Endothelial cell of umbilical vein (primary cell): Measurements from ENCODE around the gene MYRFL. TPM values are rescaled to one million over a fixed set of nuclear protein-coding genes. Genes with fewer than 3 reads are reported as not detected.

Experiments
- BruUV-seq: library from RNA; stranded (reverse); fragments of 400-500 nt; replicated peaks from 2 replicates; lab custom pipeline; 2021; lab: Mats Ljungman, UMichigan
- CTCF ChIA-PET: fragments of 300-600, 350-600 bp; sonication (Branson Sonifier 250); formaldehyde crosslinking; loops from one replicate; lab custom pipeline; 2021; ENCODE audit warnings: antibody characterized with exemption, inconsistent platforms; lab: Charles Lee
- POLR2A ChIA-PET: fragments of 300-600, 350-600 bp; sonication (Branson Sonifier 250); formaldehyde crosslinking; loops from one replicate; lab custom pipeline; 2021; ENCODE audit warnings: antibody characterized with exemption, inconsistent platforms; lab: Charles Lee
- DNase-seq: peaks from one replicate; pipeline ENCODE4 v3.0.0-alpha.2; 2011; ENCODE audit warnings: low read depth, low spot score
- FAIRE-seq: peaks from 2 replicates; lab custom pipeline; 2011; peaks lifted over from hg19 to GRCh38; lab: Jason Lieb, UNC
- H2AFZ ChIP-seq: 2 replicates; pipeline ENCODE4 v1.6.0; 2012; ENCODE audit warnings: low read depth, low read length, control low read depth, inconsistent platforms
- H3K27ac ChIP-seq: 2 replicates; pipeline ENCODE4 v1.5.1; 2011; ENCODE audit warnings: low read depth, mild to moderate bottlenecking, control low read depth, low read length, moderate library complexity; ENCODE audit not compliant: insufficient read depth
- H3K27me3 ChIP-seq, 2 experiments: 2 replicates each; pipeline versions ENCODE4 v1.6.0 to v1.6.1; 2011; ENCODE audit warnings: low read length in 2 of 2, mixed read lengths in 1 of 2; ENCODE audit not compliant: control insufficient read depth in 2 of 2, insufficient read depth in 2 of 2
- H3K36me3 ChIP-seq, 2 experiments: 2 replicates in 1 of 2; 3 replicates in 1 of 2; pipeline ENCODE4 v1.5.1; 2011; ENCODE audit warnings: low read length in 2 of 2, mild to moderate bottlenecking in 1 of 2, moderate library complexity in 1 of 2; ENCODE audit not compliant: control insufficient read depth in 2 of 2, insufficient read depth in 2 of 2; ENCODE audit errors: extremely low read depth in 1 of 2
- H3K4me1 ChIP-seq: 3 replicates; pipeline ENCODE4 v1.5.1; 2011; ENCODE audit warnings: mild to moderate bottlenecking, low read length; ENCODE audit not compliant: control insufficient read depth, insufficient read depth; ENCODE audit errors: extremely low read depth
- H3K4me2 ChIP-seq: 2 replicates; pipeline ENCODE4 v1.6.1; 2011; ENCODE audit warnings: low read length, control low read depth, mixed read lengths; ENCODE audit not compliant: insufficient read depth
- H3K4me3 ChIP-seq, 3 experiments: fragments of 200-600 bp in 1 of 3; sonication (generic), shearing (Covaris generic) in 1 of 3; replicated peaks in 1 of 3; 2 replicates each; pipeline ENCODE4 v1.5.1; 2011 to 2016; ENCODE audit warnings: control low read depth in 3 of 3, low read length in 3 of 3, mild to moderate bottlenecking in 2 of 3, inconsistent platforms in 1 of 3, low read depth in 1 of 3, moderate library complexity in 1 of 3; ENCODE audit not compliant: insufficient read depth in 1 of 3
- H3K79me2 ChIP-seq: 2 replicates; pipeline ENCODE4 v1.6.0; 2012; ENCODE audit warnings: low read length, inconsistent platforms; ENCODE audit not compliant: control insufficient read depth, insufficient read depth
- H3K9ac ChIP-seq: replicated peaks from 2 replicates; pipeline ENCODE3; 2011; ENCODE audit warnings: low read length, control low read depth; ENCODE audit not compliant: insufficient read depth; ENCODE audit errors: extremely low read depth
- H3K9me1 ChIP-seq: replicated peaks from 3 replicates; pipeline ENCODE4 v1.6.0; 2011; ENCODE audit warnings: mild to moderate bottlenecking, low read length; ENCODE audit not compliant: control insufficient read depth, insufficient read depth; ENCODE audit errors: extremely low read depth
- H3K9me3 ChIP-seq: replicated peaks from 2 replicates; pipeline ENCODE4 v1.5.1; 2012; ENCODE audit warnings: low read length, inconsistent platforms; ENCODE audit not compliant: control insufficient read depth, insufficient read depth
- H4K20me1 ChIP-seq: replicated peaks from 2 replicates; pipeline ENCODE3; 2011; ENCODE audit warnings: mild to moderate bottlenecking, low read length; ENCODE audit not compliant: control insufficient read depth, insufficient read depth; ENCODE audit errors: extremely low read depth
- EZH2 ChIP-seq: IDR thresholded peaks from 2 replicates; pipeline ENCODE4 v1.6.1; 2012; ENCODE audit warnings: borderline replicate concordance, low read depth, mild to moderate bottlenecking, moderate library complexity, low read length, inconsistent platforms; ENCODE audit not compliant: severe bottlenecking
- FOS ChIP-seq: IDR thresholded peaks from 2 replicates; pipeline ENCODE4 v1.6.1; 2011; ENCODE audit warnings: mild to moderate bottlenecking, low read length, moderate library complexity, borderline replicate concordance; ENCODE audit not compliant: insufficient read depth
- GATA2 ChIP-seq: IDR thresholded peaks from 2 replicates; pipeline ENCODE4 v1.7.0; 2011; ENCODE audit warnings: low read depth, mild to moderate bottlenecking, moderate library complexity, mixed read lengths, low read length; ENCODE audit not compliant: insufficient read length, insufficient read depth
- JUN ChIP-seq: IDR thresholded peaks from 2 replicates; pipeline ENCODE4 v1.6.1; 2011; ENCODE audit warnings: borderline replicate concordance, low read depth; ENCODE audit not compliant: insufficient read length, insufficient read depth
- MYC ChIP-seq: IDR thresholded peaks from one replicate; pipeline ENCODE4 v1.6.1; 2011; ENCODE audit warnings: mild to moderate bottlenecking, low read depth, low read length
- POLR2A ChIP-seq: IDR thresholded peaks from 2 replicates; pipeline ENCODE4 v1.6.1; 2012; ENCODE audit warnings: low read depth, mild to moderate bottlenecking, control low read depth, low read length
- POLR2AphosphoS5 ChIP-seq: IDR thresholded peaks from 2 replicates; pipeline ENCODE4 v1.6.1; 2012; ENCODE audit warnings: low read depth, mild to moderate bottlenecking, control low read depth, low read length, moderate library complexity; ENCODE audit not compliant: insufficient read depth
- dilution Hi-C: fragments of 300-500 bp; cut with MboI; formaldehyde crosslinking; loops from one replicate; pipeline ENCODE4 v1.15.0; 2019; ENCODE audit warnings: low sequenced_read_pairs; ENCODE audit not compliant: extremely low pct_ligation_motif_present
- intact Hi-C: fragments of 100-400 bp; cut with micrococcal nuclease; formaldehyde crosslinking; loops from one replicate; pipeline ENCODE4 v1.10.0; 2022
- polyA plus RNA-seq, 4 experiments: library from polyadenylated mRNA; depleted of rRNA in 3 of 4; stranded (reverse) in 3 of 4; unstranded in 1 of 4; fragments of >200 nt; gene quantifications; 2 replicates each; pipeline versions ENCODE4 v1.2.1 to v1.2.3, GENCODE V29; 2011 to 2012; ENCODE audit warnings: missing spikeins in 1 of 4
- total RNA-seq: library from RNA; stranded (reverse); gene quantifications from 2 replicates; pipeline ENCODE4 v1.2.3, GENCODE V29; 2021
- TF ChIP-seq, protein P1 (sequence below): IDR thresholded peaks from 2 replicates; pipeline ENCODE4 v1.6.1; 2011; ENCODE audit not compliant: insufficient read depth, insufficient read length
- TF ChIP-seq, protein P2 (sequence below), 2 donors: IDR thresholded peaks; 1 replicate in 1 of 2; 2 replicates in 1 of 2; pipeline ENCODE4 v1.5.1; 2011; ENCODE audit warnings: low read length in 2 of 2, mild to moderate bottlenecking in 2 of 2, moderate library complexity in 2 of 2, control low read depth in 1 of 2, inconsistent platforms in 1 of 2, low read depth in 1 of 2; ENCODE audit not compliant: insufficient read depth in 1 of 2; ENCODE audit errors: extremely low read depth in 1 of 2

The MYRFL gene
- total and polyA plus RNA-seq, 2 donors (not counting 3 experiments of a cell fraction or from before 2014, with no cell fraction given), result not detected

DNA sequence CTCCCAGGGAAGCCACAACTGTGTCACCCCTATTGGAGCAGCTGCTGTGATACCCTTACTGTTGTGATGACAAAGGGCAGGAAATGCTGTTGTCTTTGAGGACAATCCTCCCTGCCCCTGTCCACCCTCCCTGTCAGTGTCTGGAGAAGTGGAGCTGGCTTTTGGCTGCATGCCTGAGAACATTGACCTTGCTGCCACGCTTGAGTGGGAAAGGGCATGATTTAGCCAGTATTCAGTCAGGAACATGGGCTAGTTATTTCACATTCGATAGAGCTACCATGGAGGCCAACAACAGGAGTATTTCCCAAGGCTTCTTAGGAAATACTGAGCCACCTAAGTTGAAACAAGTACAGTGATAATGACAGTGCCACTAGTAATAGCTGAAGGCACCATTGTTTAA is 59.4 kb downstream of the MYRFL start:
- intact Hi-C loops, result no loop called here
- Histone ChIP-seq H3K27ac (no peak overlapping the region), H2AFZ (no peak overlapping the region), H3K36me3 (no peaks in the 10 kb centered on the region), H3K79me2 (no peaks in the 10 kb centered on the region), H3K4me2 (no peak overlapping the region), H3K4me1 (no peaks in the 10 kb centered on the region), H3K4me3 (no peak overlapping the region), H3K9me3 (no peaks in the 10 kb centered on the region), H4K20me1 (no peaks in the 10 kb centered on the region), H3K27me3 (peaks cover 0 to 6% of the 10 kb centered on the region in 2 experiments), H3K9me1 (no peaks in the 10 kb centered on the region), H3K9ac (no peak overlapping the region)
- BruUV-seq, result no TSS peak
- ChIA-PET POLR2A (no interaction called here), CTCF (interaction anchor here (0.8 to 2.7 kb wide), 5 partner anchors 8 to 849 kb away, joined by 3 to 8 read pairs (median 6); no protein-coding TSS in a partner anchor)
- DNase-seq (no peak), FAIRE-seq (no peak)
- dilution Hi-C loops, result no loop called here
- TF ChIP-seq, protein P1, sequence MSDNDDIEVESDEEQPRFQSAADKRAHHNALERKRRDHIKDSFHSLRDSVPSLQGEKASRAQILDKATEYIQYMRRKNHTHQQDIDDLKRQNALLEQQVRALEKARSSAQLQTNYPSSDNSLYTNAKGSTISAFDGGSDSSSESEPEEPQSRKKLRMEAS, result no peak
- TF ChIP-seq EZH2, result no peak
- no peak for TF ChIP-seq POLR2A
- no peak for TF ChIP-seq POLR2AphosphoS5
- TF ChIP-seq GATA2, result no peak
- TF ChIP-seq, protein P2, sequence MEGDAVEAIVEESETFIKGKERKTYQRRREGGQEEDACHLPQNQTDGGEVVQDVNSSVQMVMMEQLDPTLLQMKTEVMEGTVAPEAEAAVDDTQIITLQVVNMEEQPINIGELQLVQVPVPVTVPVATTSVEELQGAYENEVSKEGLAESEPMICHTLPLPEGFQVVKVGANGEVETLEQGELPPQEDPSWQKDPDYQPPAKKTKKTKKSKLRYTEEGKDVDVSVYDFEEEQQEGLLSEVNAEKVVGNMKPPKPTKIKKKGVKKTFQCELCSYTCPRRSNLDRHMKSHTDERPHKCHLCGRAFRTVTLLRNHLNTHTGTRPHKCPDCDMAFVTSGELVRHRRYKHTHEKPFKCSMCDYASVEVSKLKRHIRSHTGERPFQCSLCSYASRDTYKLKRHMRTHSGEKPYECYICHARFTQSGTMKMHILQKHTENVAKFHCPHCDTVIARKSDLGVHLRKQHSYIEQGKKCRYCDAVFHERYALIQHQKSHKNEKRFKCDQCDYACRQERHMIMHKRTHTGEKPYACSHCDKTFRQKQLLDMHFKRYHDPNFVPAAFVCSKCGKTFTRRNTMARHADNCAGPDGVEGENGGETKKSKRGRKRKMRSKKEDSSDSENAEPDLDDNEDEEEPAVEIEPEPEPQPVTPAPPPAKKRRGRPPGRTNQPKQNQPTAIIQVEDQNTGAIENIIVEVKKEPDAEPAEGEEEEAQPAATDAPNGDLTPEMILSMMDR (IDR thresholded peaks at IDR 0.05; ENCODE audit: extremely low read depth in 1 of 2, insufficient read depth in 1 of 2, low read depth in 1 of 2, low read length in 2 of 2), result no peak
- no peak for TF ChIP-seq FOS
- no peak for TF ChIP-seq JUN
- TF ChIP-seq MYC, result no peak
